ENCODE data around the gene ACOX3.

Gene ACOX3

DNA sequence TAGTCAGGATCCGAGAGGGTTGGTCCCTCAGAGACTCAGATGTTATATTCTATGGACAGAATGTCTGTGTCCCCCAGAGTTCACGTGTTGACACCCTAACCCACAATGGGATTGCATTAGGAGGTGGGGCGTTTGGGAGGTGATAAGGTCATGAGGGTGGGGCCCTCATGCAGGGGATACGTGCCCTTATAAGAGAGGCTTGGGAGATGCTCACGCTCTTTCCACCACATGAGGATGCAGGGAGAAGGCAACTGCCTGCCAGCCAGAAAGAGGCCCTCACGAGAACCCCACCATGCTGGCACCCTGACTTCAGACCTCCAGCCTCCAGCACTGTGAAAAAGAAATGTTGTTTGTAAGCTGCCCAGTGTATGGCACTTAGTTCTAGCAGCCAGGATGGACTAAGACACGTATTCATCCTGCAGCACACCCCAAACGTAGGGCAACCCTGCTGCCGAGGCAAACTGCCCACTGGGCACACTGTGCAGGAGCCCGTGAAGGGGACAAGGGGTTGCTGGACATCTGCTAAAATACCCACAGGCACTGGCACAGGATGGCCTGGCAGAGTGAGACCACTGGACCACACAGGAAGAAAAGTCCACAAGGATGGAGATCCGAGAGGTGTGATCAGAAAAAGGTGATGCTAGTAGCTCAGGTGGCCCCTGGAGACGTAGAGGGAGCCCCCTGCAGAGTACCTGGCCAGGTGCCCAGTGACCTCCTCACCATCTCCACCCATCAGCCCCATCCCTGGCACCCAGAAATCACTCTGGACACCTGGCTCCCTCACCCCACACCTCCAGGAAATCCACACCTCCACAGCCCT, 108.3 kb downstream of the ACOX3 start:
- DNase-seq: no peak

DNA sequence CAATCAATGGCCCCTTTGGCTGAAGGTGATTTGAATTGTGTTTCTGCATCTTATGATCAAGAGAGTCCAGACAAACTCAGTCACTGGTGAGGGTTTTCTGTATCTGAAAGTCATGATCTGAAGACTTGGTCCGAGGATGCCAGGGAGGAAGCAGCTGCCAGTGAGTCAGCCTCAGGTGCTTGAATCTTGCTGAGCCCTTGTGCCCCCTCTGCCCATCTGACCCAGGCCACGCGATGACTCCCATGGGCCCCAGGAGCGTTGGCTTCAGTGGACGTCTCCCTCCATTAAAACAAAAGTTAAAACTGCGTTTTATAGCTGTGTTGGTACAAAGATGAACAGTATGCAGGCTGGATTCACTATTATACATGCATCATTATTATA, 109.0 kb downstream of the ACOX3 start:
- DNase-seq: no peak

DNA sequence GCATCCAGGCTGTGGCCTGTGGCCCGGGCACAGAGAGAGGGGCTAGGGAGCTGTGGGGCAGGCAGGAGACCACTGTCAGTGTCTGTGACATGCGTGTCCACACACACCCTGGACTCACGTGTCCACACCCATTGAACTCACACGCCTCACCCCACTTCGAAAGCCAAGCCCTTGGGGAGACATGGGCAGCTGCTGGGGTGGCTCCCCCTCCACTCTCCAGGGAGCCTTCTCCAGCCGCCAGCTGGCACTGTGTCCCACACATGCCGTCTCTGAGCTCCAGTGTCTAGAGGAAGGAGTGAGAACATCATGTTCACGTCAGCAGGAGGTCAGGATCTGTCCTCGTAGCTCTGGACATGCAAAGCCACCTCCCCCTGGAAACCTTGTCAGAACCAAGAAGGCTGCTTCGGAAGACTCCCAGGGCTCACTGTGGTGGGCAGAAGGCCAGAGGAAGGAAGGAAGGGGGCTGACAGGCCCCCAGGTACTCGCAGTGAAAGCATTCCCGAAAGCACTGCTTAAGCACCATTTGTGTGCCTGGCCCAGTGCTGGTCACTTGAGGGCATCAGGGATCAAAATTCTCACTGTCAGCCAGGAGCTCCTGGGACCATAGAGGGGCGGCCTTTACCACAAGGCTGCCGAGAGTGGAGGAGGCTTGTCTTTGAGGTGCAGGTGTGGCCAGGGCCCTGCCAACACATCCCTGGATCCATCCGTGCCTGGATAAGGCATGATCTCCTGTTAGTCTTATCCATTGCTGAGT, 109.5 kb downstream of the ACOX3 start:
- no peak for DNase-seq

DNA sequence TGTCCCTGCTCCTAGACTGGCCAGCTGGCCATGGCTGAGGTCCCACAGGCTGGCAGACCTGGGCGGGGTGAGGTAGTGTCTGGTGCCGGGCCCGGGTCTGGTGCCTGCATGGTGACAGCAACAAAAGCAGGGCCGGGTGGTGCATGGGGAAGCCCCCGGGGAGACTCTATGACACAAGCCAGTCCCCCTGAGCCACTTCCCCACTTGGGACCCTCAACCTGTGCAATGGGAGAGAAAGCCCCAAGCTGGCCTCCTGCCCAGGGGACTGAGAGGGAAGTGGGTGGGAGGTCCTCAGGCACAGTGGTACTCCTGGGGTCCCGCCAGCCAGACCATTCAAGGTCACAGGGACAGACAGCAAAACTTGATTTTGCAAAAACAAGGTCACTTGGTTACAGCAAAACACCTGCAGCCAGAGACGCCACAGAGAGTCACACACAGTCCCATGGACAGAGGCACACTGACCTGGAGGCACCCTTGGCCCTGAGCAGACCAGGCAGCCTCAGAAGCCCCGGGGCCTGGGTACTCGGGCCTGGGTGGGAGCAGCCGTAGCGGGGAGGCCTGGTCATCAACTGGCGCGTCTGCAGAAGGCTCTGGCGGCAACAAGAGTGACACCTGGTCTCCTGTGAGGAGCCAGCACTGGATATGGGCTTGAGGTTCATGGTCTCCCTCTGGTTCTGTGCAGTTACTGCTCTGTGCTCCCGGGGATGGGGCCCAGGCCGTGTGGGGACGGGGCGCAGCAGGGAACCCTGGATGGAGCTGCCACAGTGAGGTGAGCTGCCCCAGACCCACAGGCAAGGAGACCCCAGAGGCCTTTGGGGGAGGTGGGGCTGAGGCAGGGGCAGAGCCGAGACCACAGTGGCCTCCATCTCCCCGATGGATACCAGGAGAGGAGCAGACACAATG, 110.4 kb downstream of the ACOX3 start:
- DNase-seq: no peak

DNA sequence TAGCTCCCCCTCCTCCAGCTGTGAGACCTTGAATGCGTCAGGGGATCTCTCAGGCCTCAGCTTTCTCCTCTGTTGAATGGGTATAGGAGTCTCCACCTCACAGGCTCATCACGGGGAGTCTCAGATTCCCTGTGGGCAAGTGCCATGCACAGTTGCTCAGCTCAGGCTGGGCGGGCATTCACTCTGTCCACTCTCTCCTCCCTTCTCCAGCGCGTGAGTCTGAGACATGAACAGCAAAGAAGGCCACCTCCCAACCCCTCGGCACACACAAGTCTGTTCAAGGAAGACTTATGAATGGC, 111.0 kb downstream of the ACOX3 start:
- DNase-seq: no peak

DNA sequence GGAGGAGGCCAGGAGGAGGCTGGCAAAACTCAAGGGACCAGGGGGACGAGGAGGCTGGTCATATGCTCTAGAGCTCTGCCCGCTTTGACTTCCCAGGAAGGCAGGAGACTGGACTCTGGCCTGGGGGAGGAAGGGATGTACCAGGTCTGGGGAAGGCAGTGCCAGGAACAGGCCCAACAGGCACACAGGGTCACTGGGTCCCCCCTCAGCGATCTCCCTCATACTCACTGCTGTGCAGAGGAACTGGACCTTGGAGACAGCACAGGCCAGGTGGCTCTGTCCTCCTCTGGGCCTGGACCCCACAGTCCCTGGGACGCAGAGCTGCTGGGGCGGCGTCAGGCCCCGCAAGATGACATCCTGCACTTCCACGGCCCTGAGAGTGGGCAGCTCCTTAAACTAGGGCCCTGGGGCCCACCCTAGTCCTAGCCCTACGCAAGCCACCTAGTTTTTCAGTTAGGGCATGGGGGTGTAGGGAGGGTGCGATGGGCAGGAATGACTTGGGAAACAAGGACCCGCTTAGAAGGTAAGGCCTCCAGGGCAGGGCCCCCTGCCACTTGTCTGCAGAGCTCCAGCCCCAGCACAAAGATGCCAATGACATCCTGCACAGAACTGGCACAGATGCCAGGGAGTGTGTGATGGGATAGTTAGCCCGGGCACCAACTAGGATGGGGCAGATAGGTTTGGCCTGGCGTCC, 111.5 kb downstream of the ACOX3 start:
- DNase-seq: no peak

DNA sequence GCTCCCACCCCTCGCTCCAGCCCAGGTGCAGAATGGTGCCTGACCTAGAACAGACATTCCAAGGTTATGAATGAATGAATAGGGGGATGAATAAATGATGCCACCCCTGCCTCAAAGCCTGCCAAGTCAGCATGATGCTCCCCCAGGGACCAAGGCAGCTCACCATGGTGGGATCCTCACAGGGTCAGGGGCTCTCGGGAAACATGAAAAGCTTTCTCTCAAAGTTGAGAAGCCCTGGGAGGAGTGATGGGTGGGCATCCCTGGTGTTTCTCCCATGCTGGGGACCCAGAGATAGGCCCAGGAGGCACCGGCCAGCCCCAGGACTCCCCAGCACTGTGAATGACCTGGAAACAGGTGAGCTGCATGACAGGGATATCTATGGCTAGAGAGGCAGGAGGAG, 112.1 kb downstream of the ACOX3 start:
- DNase-seq: no peak

DNA sequence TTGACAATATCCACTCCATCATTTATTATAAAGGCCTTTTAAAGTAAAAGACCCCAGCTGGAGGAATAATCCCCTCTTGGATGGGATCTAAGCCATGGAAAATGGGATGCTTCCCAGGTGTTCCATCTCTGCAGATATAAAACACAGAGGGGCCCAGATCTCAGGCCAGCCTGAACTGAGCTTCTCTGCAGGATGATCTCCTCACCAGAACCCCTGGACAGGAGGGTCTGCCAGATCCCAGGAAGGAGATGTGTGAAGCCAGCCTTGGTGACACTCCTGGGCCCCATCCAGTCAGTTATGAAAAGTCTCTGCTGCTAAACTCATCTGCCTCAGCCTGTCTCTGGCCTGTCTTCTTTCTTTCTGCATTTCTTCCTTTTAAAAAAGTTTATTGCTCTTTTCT, 114.3 kb downstream of the ACOX3 start:
- DNase-seq: no peak

DNA sequence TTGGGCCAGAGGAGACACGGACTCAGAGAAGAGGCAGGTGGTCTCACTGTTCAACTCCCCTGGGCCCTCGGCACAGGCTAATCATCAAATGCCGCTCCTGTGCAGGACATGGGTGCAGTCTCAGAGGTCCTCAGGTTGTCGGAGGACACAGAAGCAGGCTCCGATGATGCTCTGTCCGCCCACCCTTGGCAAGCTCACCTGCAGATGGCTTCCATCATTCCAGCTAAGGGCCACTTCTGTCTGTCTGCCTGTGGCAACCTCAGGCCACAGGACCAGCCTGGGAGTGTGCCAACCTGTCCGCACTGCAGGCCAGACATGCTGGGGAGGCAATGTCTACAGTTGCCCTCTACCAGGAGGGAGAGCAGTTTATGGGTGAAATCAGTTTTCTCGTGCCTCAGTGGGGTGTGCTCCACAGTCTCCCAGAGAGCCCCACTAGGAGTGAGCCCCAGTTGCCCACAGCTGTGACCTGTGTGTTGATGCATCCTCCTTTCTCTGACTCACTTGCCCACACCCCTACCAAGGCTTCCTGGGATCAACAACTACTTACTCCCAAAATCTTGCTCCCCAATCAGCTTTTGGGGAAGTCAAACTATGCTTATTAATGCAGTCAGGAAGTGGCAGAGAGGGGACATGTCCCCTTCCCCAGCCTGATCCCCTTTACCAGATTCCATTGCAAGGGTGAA, 115.1 kb downstream of the ACOX3 start:
- no peak for DNase-seq

DNA sequence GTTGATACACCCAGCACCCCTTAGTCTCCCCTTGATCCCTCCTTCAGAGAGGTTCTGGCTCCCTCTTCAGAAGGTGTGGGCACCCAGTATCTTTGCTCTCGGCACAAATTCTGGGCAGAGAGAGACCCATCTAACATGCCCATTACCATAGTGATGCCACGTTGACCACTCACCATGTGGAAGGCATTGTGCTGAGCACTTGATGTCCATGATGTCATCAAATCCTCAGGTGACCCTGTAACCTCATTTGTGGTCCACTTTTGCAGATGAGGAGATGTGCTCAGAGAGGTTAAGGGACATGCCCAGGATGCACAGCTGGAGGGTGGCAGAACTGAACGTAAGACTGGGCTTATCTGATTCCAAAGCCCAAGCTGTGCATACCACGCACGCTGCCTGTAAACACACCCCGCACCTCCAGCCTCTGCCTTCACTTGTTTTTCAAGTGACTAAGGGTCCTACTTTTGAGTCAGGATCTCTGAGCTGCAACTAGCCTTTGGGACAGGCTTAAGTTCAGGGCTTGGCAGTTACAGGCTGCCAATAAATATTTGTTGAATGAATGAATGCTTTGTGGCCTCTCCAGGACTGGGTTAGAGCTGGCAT, 115.8 kb downstream of the ACOX3 start:
- no peak for DNase-seq

DNA sequence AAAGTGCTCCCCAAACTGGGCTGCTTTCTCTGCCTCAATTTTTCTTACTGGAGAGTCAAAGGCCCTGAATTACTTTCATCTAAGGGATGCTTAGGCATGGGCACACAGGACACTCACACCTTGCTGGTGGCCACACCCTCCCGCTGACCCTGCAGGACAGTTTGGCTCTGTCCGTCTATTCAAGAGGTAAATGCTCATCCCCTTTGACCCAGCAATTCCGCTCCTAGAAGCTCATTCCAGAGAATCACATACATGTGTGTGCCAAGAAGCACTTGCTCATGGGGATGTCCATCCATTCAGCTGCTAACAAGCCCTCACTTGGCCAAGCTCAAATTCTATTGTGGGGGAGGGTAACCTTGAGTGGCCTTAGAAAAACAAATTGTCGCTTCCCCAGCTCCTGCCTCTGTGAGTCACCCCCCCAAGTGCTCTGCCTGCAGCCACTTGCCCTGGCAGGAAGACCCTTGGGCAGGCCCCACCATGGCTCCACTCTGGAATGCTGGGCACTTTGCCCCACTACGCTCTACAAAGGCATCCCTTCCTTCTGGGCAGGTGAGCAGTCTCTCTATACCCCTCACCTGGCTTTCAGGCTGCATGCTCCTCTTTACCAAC, 116.5 kb downstream of the ACOX3 start:
- DNase-seq: no peak

DNA sequence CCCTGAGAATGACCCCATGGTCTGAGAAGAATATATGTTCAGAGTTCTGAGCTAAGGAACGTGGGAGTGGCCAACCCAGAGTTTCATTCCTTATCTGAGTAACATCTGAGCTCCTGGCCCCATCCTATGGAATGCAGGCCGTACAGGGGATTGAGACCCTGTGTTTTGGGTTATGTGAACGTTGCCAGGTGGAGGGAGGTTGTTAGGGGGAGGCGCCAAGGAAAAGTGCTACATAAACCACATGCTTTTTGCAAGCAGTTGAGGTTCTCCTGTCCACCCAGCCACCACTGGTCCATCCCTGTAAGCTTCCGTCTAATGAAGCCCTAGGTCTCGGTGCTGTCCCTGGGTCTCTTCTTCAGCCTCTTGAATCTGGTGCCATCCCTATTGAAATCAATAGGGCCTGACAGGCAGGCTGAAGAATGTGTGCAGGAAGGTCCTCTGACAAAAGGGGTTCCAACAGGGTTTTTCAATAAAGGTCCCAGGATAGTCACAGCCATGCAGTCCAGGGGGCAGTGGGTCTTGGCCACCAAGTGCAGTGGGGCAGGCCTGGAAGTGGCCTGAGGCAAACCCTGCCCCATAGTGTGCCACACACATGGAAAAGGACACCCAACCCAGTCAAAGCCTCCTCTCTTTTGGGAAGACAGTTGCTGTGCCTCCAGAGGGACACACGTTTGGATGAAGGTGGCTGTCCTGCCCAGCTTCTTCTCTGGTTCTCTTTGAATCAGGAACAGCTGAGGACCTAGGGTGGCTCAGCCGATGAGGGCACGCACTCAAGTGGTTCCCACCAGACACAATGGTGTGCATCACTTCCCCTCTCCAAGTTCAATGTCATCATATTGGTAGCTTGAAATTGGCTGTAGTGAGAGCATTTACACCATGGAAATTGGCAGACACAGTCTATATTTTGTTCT, 117.5 kb downstream of the ACOX3 start:
- no peak for DNase-seq

DNA sequence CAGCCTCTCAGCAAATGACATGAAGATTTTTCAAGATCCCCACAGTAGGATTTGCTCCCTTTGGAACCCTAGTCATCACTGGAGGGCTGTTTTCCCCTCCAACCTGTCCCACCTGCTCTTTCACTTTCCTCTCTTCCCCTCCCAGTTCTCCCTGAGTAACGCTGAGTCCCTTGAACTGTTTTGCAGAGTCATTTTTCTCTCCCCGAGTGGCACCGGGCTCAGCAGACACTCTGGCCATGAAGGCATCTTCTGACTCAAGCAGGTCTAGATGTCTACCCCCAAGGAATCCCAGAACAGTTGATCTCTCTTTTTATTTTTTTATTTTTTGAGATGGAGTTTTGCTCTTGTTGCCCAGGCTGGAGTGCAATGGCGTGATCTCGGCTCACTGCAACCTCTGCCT, 118.8 kb downstream of the ACOX3 start:
- DNase-seq: no peak

DNA sequence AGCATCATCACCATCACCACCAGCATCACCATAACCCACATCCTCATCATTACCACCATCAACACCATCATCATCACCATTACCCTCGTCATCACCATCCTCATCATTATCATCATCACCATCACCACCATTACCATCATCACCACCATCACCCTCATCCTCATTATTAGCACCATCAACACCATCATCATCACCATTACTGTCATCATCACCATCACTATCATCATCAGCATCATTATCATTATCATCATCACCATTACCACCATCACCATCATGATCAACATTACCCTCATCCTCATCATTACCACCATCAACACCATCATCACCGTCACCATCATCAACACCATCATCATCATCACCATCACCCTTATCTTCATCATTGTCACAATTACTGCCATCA, 119.3 kb downstream of the ACOX3 start:
- DNase-seq: no peak

DNA sequence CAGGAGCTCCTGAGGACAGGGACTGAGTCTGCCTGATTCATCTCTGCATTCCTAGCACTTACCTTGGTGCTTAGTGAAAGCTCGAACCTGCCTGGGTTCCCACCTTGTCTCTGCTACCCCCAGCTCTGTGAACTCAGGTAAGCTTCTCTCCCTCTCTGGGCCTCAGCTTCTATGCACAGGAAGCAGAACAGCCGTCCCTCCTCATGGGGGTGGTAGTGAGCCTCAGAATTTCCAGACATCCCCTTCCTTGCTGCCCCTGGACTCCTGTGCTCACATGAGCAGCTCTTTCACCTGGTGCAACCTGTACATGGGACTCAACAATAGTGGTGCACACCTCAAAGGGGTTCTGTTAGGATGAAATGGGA, 120.2 kb downstream of the ACOX3 start:
- DNase-seq: no peak

DNA sequence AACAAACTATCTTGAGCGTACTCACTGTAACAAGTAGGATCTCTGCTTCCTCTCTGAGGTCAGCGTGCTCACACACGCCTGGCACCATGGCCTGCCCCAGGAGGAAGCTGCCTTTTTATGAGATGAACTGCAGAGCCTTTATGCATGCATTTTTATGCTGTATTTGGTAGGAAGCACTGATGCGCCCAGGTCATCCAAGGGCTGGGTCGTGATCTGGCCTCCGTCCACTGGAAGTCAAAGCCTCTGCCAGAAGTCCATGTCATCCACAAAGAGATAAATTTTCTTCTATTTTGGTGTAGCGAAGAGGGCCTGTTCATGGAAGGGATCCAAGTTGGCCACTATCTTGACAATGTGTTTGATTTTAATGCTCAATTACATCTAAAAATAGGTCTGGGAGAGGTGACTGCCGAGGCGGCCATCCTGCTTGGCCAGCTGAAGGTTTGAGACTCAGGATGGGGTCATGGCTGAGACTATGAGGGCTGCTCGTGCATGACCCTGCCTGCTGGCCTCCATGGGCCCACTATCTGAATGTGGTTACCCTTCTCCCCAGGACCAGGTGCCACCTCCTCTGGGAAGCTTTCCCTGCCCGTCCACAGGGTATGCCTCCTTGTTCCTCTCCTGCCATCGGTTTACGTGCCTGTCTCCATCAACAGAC, 120.7 kb downstream of the ACOX3 start:
- DNase-seq: no peak

DNA sequence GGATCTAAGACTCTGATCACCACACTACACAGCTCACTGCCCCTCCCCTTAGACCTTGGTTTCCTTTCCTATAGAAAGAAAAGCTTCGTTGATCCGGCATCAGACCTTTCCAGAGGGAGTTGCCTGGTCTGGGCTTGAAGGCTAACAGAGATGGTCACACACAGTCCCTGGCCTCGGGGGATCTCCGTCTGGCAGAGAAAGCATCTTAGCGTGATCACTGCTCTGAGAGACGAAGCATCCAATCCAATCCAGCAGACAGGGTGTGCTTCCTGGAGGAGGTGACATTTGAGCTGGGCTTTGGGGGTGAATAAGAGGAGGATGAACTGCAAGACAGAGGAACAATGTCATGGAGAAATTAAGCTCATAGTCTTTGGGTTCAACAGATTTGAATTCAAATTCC, 121.5 kb downstream of the ACOX3 start:
- no peak for DNase-seq

DNA sequence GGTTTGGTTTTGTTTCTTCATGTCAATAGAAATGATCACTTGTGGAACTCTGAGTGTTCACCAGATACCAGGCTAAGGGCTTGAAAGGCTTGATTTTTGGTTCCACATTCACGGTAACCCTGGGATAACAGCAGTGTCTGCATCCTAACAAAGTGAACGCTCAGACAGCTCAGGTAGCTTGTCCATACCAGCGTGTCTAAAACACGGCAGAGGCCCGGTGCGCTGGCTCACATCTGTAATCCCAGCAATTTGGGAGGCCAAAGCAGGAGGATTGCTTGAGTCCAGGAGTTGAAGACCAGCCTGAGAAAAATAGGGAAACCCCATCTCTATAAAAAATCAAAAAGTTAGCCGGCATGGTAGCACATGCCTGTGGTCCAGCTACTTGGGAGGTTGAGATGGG, 122.0 kb downstream of the ACOX3 start:
- no peak for DNase-seq

DNA sequence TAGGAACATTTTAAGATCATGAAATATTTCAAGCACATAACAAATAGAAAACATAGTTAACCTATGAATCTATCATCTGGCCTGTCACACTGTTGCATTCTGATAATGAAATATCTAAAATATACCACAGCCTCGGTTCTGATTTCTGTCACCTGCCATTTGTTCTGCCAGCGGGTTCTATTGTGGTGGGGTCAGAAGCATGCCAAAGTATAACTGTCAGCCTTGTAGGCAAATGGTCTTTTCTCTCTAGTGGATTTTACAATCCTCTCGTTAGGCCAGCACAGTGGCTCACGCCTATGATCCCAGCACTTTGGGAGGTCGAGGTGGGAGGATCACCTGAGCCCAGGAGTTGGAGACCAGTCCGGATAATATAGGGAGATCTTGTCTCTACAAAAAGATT, 123.0 kb downstream of the ACOX3 start:
- no peak for DNase-seq

DNA sequence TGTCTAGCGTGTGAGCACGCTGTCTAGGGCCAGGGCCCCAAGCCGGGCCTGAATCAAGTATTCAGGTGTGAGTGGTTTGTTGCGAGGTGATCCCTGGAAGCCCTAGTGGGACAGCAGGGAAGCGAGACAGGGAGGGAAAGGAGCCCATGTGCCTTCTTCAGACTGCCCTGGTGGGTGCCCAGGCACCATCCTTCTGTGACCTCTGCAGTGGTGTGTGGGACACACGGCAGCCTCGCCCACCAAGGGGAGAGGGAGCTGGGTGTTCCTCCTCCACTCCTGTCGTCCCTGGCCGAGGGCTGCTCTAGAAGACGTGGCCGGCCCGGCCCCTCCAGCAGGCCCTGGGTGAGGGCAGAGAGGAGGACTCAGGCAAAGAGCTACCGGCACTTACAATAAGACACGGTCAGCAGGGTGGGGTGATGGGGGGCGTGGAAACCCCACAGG, 123.6 kb downstream of the ACOX3 start:
- no peak for DNase-seq

Data from SW 1271 (cell line).